ENCODE measurements around the gene DDI2. TPM values are rescaled to one million over a fixed set of nuclear protein-coding genes. Genes with fewer than 3 reads are reported as not detected.

Gene DDI2
- total RNA-seq, 3 donors from 2014 or later = 69.2 to 77.4 (median 71.0) TPM

GRCh38 chr1:15703562-15703961 lies 86.3 kb downstream of the DDI2 start:
- Histone ChIP-seq H3K4me1 (peaks cover 0 to 5% of the 10 kb centered on the region in 2 donors), H3K27me3 (no peaks in the 10 kb centered on the region), H3K36me3 (no peaks in the 10 kb centered on the region), H3K27ac (peak overlapping the region; percentile 80 to 81), H3K9me3 (no peaks in the 10 kb centered on the region), H3K4me3 (peak overlapping the region in 1 of 3 donors; percentile 6)
- DNase-seq (ENCODE audit: low spot score in 2 of 2) = peak in 1 of 2 donors; percentile 59
- intact Hi-C loops (cut with DNase I; ENCODE audit: low total_unique reads) = no loop called here
- TF ChIP-seq CTCF (IDR thresholded peaks at IDR 0.05) = no peak
- TF ChIP-seq POLR2A (IDR thresholded peaks at IDR 0.05) = peak; percentile 20
- TF ChIP-seq POLR2AphosphoS5 (IDR thresholded peaks at IDR 0.05) = peak; percentile 46 to 88 (median 66)

- Histone ChIP-seq H3K9me3 (no peaks in the 10 kb centered on the region), H3K27ac (peak overlapping the region; percentile 80 to 81), H3K4me3 (no peak overlapping the region), H3K27me3 (no peaks in the 10 kb centered on the region), H3K4me1 (peaks cover 0 to 5% of the 10 kb centered on the region in 2 donors), H3K36me3 (no peaks in the 10 kb centered on the region)
- TF ChIP-seq POLR2AphosphoS5 (IDR thresholded peaks at IDR 0.05) = no peak
- no peak for TF ChIP-seq POLR2A (IDR thresholded peaks at IDR 0.05)
- no peak for DNase-seq (ENCODE audit: low spot score in 2 of 2)
- intact Hi-C loops (cut with DNase I; ENCODE audit: low total_unique reads) = no loop called here
Observed at GRCh38 chr1:15704526-15705183, 87.4 kb downstream of the DDI2 start.

- intact Hi-C loops (cut with DNase I; ENCODE audit: low total_unique reads) = no loop called here
- no peaks in the 10 kb centered on the region for H3K27me3 ChIP-seq
- no peak overlapping the region for H3K4me3 ChIP-seq
- peak overlapping the region; percentile 50 to 80 for H3K27ac ChIP-seq
- H3K36me3 ChIP-seq = no peaks in the 10 kb centered on the region
- H3K4me1 ChIP-seq = peaks cover 0 to 5% of the 10 kb centered on the region in 2 donors
- no peak for TF ChIP-seq CTCF (IDR thresholded peaks at IDR 0.05)
- no peak for TF ChIP-seq POLR2AphosphoS5 (IDR thresholded peaks at IDR 0.05)
- DNase-seq (ENCODE audit: low spot score in 2 of 2) = no peak
- H3K9me3 ChIP-seq = no peaks in the 10 kb centered on the region
Observed at GRCh38 chr1:15705184-15705566, 87.9 kb downstream of the DDI2 start.

GRCh38 chr1:15706751-15707150 lies 89.5 kb downstream of the DDI2 start:
- H3K27ac ChIP-seq = no peak overlapping the region
- H3K9me3 ChIP-seq = no peaks in the 10 kb centered on the region
- TF ChIP-seq CTCF (IDR thresholded peaks at IDR 0.05) (no peak), POLR2AphosphoS5 (IDR thresholded peaks at IDR 0.05) (no peak), POLR2A (IDR thresholded peaks at IDR 0.05) (no peak)
- H3K36me3 ChIP-seq = no peaks in the 10 kb centered on the region
- H3K4me1 ChIP-seq = peaks cover 0 to 5% of the 10 kb centered on the region in 2 donors
- no peak for DNase-seq (ENCODE audit: low spot score in 2 of 2)
- H3K27me3 ChIP-seq = no peaks in the 10 kb centered on the region
- intact Hi-C loops (cut with DNase I; ENCODE audit: low total_unique reads) = no loop called here
- H3K4me3 ChIP-seq = no peak overlapping the region

GRCh38 chr1:15707239-15707925 lies 90.1 kb downstream of the DDI2 start:
- DNase-seq (ENCODE audit: low spot score in 2 of 2) = no peak
- intact Hi-C loops (cut with DNase I; ENCODE audit: low total_unique reads) = no loop called here
- Histone ChIP-seq H3K27ac (no peak overlapping the region), H3K36me3 (no peaks in the 10 kb centered on the region), H3K4me3 (no peak overlapping the region), H3K9me3 (no peaks in the 10 kb centered on the region), H3K27me3 (no peaks in the 10 kb centered on the region), H3K4me1 (peaks cover 0 to 5% of the 10 kb centered on the region in 2 donors)
- TF ChIP-seq CTCF (IDR thresholded peaks at IDR 0.05) (no peak), POLR2AphosphoS5 (IDR thresholded peaks at IDR 0.05) (no peak), POLR2A (IDR thresholded peaks at IDR 0.05) (no peak)

Data from breast epithelium (tissue), 4 donors.